K562 (cell line): ENCODE results near the gene DBNDD2. TPM values are rescaled to one million over a fixed set of nuclear protein-coding genes. Genes with fewer than 3 reads are reported as not detected.

Experiments used
- ATF7 ChIP-seq: fragments of 450-650 bp; IDR thresholded peaks from 2 replicates; pipeline ENCODE4 v1.7.1; 2014; ENCODE audit warnings: mild to moderate bottlenecking, moderate library complexity
- CBX1 ChIP-seq: sonication (generic); IDR thresholded peaks from 2 replicates; pipeline ENCODE4 v1.6.1; 2016; ENCODE audit warnings: antibody characterized with exemption, low read depth, mild to moderate bottlenecking
- EHMT2 ChIP-seq: fragments of 450-650 bp; IDR thresholded peaks from 2 replicates; pipeline ENCODE4 v1.6.1; 2018; ENCODE audit warnings: antibody characterized with exemption
- KLF6 ChIP-seq: fragments of 250-450 bp; sonication (Bioruptor Pico); IDR thresholded peaks from 2 replicates; pipeline ENCODE4 v1.4.0; 2020; ENCODE audit warnings: mild to moderate bottlenecking, moderate library complexity, borderline replicate concordance
- NFIX ChIP-seq: fragments of 250-450 bp; sonication (Bioruptor Pico); IDR thresholded peaks from 2 replicates; pipeline ENCODE4 v1.4.0; 2020; ENCODE audit warnings: low read depth, mild to moderate bottlenecking, moderate library complexity
- SOX6 ChIP-seq: fragments of 450-650 bp; IDR thresholded peaks from 2 replicates; pipeline ENCODE4 v1.6.1; 2014; ENCODE audit warnings: mild to moderate bottlenecking
- polyA plus RNA-seq, 8 experiments: library from polyadenylated mRNA; depleted of rRNA in 4 of 8; stranded (reverse) in 5 of 8; unstranded in 3 of 8; fragments of >200 nt; fragmentation: Nextera tagmentation in 2 of 8; fragmentation: Illumina TruSeq in 1 of 8; extraction: Ambion mirVana in 2 of 8; extraction: Trizol in 1 of 8; gene quantifications; 2 replicates each; pipeline versions ENCODE4 v1.2.1 to v1.2.3, GENCODE V29; 2011 to 2014; ENCODE audit warnings: inconsistent platforms in 1 of 8, missing spikeins in 1 of 8
- total RNA-seq, 7 experiments: library from RNA; depleted of rRNA in 6 of 7; stranded (reverse); fragments of >200 nt in 6 of 7; fragmentation: Illumina TruSeq in 2 of 7; extraction: Trizol in 2 of 7; gene quantifications; 2 replicates each; pipeline versions ENCODE4 v1.2.1 to v1.2.3, GENCODE V29; 2011 to 2021; ENCODE audit warnings: low replicate concordance in 1 of 7
- TF ChIP-seq, protein P1 (sequence below): fragments of 250-450 bp; sonication (Bioruptor Pico); IDR thresholded peaks from 2 replicates; pipeline ENCODE4 v1.4.0; 2020
- TF ChIP-seq, protein P2 (sequence below), 2 experiments: fragments of 450-650 bp in 1 of 2; sonication (generic) in 1 of 2; formaldehyde crosslinking in 1 of 2; IDR thresholded peaks; 2 replicates each; pipeline versions ENCODE4 v1.7.1 to v1.9.0; 2016 to 2022; ENCODE audit warnings: inconsistent platforms in 1 of 2, mild to moderate bottlenecking in 1 of 2, missing genetic modification reagents in 1 of 2

The DBNDD2 gene
- total and polyA plus RNA-seq, 9 of the 15 experiments (the other 6 are each of a cell fraction or from before 2014, with no cell fraction given): 12.8 to 64.0 (median 35.8) TPM

DNA sequence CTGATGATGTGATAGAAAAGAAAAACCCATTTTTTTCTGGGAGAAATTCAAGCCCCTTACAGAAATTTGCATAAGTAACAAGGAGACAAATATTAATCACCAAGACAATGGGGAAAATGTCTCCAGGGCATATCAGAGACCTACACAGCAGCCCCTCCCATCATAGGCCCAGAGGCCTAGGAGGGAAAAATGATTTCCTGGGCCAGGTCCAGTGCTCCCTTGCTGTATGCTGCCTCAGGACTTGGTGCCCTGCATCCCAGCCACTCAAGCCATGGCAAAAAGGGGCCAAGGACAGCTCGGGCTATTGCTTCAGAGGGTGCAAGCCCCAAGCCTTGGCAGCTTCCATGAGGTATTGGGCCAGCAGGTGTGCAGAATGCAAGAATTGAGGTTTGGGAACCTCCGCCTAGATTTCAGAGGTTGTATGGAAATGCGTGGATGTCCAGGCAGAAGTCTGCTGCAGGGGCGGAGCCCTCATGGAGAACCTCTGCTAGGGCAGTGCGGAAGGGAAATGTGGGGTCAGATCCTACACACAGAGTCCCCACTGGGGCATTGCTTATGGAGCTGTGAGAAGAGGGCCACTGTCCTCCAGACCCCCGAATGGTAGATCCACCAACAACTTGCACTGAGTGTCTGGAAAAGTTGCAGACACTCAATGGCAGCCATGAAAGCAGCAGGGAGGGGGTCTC, 7.6 kb upstream of the DBNDD2 start (continued):
- TF ChIP-seq, protein P1, sequence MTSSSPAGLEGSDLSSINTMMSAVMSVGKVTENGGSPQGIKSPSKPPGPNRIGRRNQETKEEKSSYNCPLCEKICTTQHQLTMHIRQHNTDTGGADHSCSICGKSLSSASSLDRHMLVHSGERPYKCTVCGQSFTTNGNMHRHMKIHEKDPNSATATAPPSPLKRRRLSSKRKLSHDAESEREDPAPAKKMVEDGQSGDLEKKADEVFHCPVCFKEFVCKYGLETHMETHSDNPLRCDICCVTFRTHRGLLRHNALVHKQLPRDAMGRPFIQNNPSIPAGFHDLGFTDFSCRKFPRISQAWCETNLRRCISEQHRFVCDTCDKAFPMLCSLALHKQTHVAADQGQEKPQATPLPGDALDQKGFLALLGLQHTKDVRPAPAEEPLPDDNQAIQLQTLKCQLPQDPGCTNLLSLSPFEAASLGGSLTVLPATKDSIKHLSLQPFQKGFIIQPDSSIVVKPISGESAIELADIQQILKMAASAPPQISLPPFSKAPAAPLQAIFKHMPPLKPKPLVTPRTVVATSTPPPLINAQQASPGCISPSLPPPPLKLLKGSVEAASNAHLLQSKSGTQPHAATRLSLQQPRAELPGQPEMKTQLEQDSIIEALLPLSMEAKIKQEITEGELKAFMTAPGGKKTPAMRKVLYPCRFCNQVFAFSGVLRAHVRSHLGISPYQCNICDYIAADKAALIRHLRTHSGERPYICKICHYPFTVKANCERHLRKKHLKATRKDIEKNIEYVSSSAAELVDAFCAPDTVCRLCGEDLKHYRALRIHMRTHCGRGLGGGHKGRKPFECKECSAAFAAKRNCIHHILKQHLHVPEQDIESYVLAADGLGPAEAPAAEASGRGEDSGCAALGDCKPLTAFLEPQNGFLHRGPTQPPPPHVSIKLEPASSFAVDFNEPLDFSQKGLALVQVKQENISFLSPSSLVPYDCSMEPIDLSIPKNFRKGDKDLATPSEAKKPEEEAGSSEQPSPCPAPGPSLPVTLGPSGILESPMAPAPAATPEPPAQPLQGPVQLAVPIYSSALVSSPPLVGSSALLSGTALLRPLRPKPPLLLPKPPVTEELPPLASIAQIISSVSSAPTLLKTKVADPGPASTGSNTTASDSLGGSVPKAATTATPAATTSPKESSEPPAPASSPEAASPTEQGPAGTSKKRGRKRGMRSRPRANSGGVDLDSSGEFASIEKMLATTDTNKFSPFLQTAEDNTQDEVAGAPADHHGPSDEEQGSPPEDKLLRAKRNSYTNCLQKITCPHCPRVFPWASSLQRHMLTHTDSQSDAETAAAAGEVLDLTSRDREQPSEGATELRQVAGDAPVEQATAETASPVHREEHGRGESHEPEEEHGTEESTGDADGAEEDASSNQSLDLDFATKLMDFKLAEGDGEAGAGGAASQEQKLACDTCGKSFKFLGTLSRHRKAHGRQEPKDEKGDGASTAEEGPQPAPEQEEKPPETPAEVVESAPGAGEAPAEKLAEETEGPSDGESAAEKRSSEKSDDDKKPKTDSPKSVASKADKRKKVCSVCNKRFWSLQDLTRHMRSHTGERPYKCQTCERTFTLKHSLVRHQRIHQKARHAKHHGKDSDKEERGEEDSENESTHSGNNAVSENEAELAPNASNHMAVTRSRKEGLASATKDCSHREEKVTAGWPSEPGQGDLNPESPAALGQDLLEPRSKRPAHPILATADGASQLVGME (CRISPR knock-in tag): no peak
- TF ChIP-seq CBX1: peak; percentile 91
- TF ChIP-seq, protein P2, sequence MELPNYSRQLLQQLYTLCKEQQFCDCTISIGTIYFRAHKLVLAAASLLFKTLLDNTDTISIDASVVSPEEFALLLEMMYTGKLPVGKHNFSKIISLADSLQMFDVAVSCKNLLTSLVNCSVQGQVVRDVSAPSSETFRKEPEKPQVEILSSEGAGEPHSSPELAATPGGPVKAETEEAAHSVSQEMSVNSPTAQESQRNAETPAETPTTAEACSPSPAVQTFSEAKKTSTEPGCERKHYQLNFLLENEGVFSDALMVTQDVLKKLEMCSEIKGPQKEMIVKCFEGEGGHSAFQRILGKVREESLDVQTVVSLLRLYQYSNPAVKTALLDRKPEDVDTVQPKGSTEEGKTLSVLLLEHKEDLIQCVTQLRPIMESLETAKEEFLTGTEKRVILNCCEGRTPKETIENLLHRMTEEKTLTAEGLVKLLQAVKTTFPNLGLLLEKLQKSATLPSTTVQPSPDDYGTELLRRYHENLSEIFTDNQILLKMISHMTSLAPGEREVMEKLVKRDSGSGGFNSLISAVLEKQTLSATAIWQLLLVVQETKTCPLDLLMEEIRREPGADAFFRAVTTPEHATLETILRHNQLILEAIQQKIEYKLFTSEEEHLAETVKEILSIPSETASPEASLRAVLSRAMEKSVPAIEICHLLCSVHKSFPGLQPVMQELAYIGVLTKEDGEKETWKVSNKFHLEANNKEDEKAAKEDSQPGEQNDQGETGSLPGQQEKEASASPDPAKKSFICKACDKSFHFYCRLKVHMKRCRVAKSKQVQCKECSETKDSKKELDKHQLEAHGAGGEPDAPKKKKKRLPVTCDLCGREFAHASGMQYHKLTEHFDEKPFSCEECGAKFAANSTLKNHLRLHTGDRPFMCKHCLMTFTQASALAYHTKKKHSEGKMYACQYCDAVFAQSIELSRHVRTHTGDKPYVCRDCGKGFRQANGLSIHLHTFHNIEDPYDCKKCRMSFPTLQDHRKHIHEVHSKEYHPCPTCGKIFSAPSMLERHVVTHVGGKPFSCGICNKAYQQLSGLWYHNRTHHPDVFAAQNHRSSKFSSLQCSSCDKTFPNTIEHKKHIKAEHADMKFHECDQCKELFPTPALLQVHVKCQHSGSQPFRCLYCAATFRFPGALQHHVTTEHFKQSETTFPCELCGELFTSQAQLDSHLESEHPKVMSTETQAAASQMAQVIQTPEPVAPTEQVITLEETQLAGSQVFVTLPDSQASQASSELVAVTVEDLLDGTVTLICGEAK (IDR thresholded peaks at IDR 0.05): no peak
- TF ChIP-seq, protein P2 (CRISPR knock-in tag; IDR thresholded peaks at IDR 0.05): no peak
- TF ChIP-seq EHMT2: no peak
- no peak for TF ChIP-seq NFIX (CRISPR knock-in tag)
- TF ChIP-seq KLF6 (CRISPR knock-in tag): no peak
- TF ChIP-seq SOX6: no peak
- TF ChIP-seq ATF7: no peak
